ENCODE measurements around the gene SLC9A8. TPM values are rescaled to one million over a fixed set of nuclear protein-coding genes. Genes with fewer than 3 reads are reported as not detected.

The SLC9A8 gene
- total and polyA plus RNA-seq, 2 of the 8 experiments (the other 6 are each of a cell fraction or from before 2014, with no cell fraction given): 3.2 to 6.2 TPM

DNA sequence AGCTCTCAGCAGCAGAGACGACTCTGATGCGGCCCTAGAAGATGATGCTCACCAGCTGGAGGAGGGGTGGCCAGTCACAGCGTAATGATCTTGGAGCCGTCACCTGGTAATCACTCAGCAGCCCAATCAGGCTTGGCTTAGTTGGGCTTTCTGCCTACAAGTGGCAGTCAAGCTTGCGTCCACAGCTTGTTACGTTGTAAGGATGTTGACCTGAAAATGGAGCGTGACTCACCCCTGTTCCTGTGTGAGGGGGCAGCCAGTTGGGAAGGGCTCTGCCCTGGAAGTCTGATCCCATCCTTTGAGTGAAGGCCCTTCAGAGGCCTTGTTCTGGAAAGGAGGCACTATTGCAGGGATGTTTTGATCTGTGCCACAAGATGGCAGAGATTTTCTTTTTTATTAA, 52.9 kb downstream of the SLC9A8 start:
- Histone ChIP-seq H4K91ac (replicated peaks; ENCODE audit: insufficient read length, low read length) (no peak overlapping the region), H3K9ac (replicated peaks in 1 of 4; ENCODE audit: extremely low read depth in 1 of 4, low read depth in 3 of 4, low read length in 3 of 4) (no peak overlapping the region), H2BK15ac (ENCODE audit: low read length) (no peak overlapping the region), H3K36me3 (ENCODE audit: control insufficient read depth in 2 of 4, insufficient read depth in 4 of 4, low read length in 3 of 4) (no peaks in the 10 kb centered on the region), H3K27me3 (replicated peaks in 1 of 4; ENCODE audit: control insufficient read depth in 3 of 4, extremely low read depth in 1 of 4, insufficient read depth in 3 of 4, low read length in 3 of 4) (no peaks in the 10 kb centered on the region), H3K4me1 (replicated peaks in 1 of 4; ENCODE audit: control insufficient read depth in 3 of 4, insufficient read depth in 4 of 4, low read length in 3 of 4) (no peaks in the 10 kb centered on the region), H3K4me2 (ENCODE audit: insufficient read depth in 1 of 2, low read depth in 2 of 2, low read length in 2 of 2) (no peak overlapping the region), H3K27ac (ENCODE audit: low read depth, low read length) (no peak overlapping the region), H3K23ac (ENCODE audit: insufficient read length) (no peak overlapping the region), H3K18ac (ENCODE audit: extremely low read depth, low read length) (no peak overlapping the region), H2AK5ac (ENCODE audit: low read depth, low read length) (no peak overlapping the region), H3K79me1 (ENCODE audit: low read depth, low read length) (no peaks in the 10 kb centered on the region), H3K14ac (ENCODE audit: insufficient read length) (no peak overlapping the region), H2AFZ (ENCODE audit: low read length) (no peak overlapping the region), H2BK12ac (ENCODE audit: low read depth, low read length) (no peak overlapping the region), H4K8ac (ENCODE audit: extremely low read depth, insufficient read depth, low read length) (no peak overlapping the region), H4K20me1 (replicated peaks in 1 of 2; ENCODE audit: control insufficient read depth in 1 of 2, insufficient read depth in 2 of 2, low read length in 2 of 2) (peaks cover 0 to 3% of the 10 kb centered on the region in 2 experiments), H2BK20ac (ENCODE audit: low read length) (no peak overlapping the region), H3K9me3 (ENCODE audit: insufficient read depth in 2 of 2, low read depth in 1 of 2, low read length in 1 of 2) (no peaks in the 10 kb centered on the region), H3K4ac (replicated peaks; ENCODE audit: insufficient read length, low read depth, low read length) (no peak overlapping the region), H3K79me2 (ENCODE audit: control insufficient read depth in 1 of 2, insufficient read depth in 2 of 2, low read length in 2 of 2) (no peaks in the 10 kb centered on the region), H3K4me3 (ENCODE audit: extremely low read depth in 1 of 4, insufficient read depth in 2 of 4, low read depth in 3 of 4, low read length in 4 of 4) (no peak overlapping the region), H2BK120ac (replicated peaks; ENCODE audit: low read depth, low read length) (no peak overlapping the region), H2BK5ac (ENCODE audit: low read depth, low read length) (no peak overlapping the region), H3K56ac (replicated peaks; ENCODE audit: insufficient read length, low read depth, low read length) (no peak overlapping the region), H3K23me2 (ENCODE audit: low read depth, low read length) (no peaks in the 10 kb centered on the region), H4K5ac (ENCODE audit: insufficient read length, low read depth, low read length) (no peak overlapping the region)
- ChIA-PET POLR2A (ENCODE audit: partially characterized antibody) (no interaction called here), CTCF (ENCODE audit: partially characterized antibody) (interaction anchor here (0.9 to 1.5 kb wide), 4 partner anchors 21 to 257 kb away, joined by 3 to 4 read pairs (median 4); no protein-coding TSS in a partner anchor)
- DNase-seq (ENCODE audit: low read depth in 1 of 2, low spot score in 2 of 2) (no peak), FAIRE-seq (no peak)
- TF ChIP-seq SP4 (IDR thresholded peaks at IDR 0.05; ENCODE audit: low read length) (no peak), RBBP5 (IDR thresholded peaks at IDR 0.05; ENCODE audit: borderline replicate concordance, low read depth, low read length) (no peak), KDM4A (IDR thresholded peaks at IDR 0.05; ENCODE audit: low read depth, low read length, severe bottlenecking) (no peak), ZNF274 (IDR thresholded peaks at IDR 0.05; ENCODE audit: borderline replicate concordance, extremely low read depth, low read length) (no peak), TEAD4 (IDR thresholded peaks at IDR 0.05; ENCODE audit: low read depth, low read length) (no peak), CREB1 (IDR thresholded peaks at IDR 0.05) (no peak), SIN3A (conservative IDR thresholded peaks at IDR 0.05 in 1 of 2, IDR thresholded peaks at IDR 0.05 in 1 of 2; ENCODE audit: low read depth in 1 of 2, low read length in 2 of 2) (no peak), BACH1 (IDR thresholded peaks at IDR 0.05; ENCODE audit: low read length) (no peak), TCF12 (IDR thresholded peaks at IDR 0.05; ENCODE audit: low read depth, low read length) (no peak), FOSL1 (IDR thresholded peaks at IDR 0.05; ENCODE audit: insufficient read depth, low read depth, low read length) (no peak), ASH2L (IDR thresholded peaks at IDR 0.05; ENCODE audit: low read length) (no peak), CEBPB (IDR thresholded peaks at IDR 0.05; ENCODE audit: low read depth, low read length) (no peak), HDAC6 (IDR thresholded peaks at IDR 0.05; ENCODE audit: low read depth, low read length) (no peak), RFX5 (IDR thresholded peaks at IDR 0.05; ENCODE audit: borderline replicate concordance, low read depth, low read length) (no peak), CHD2 (IDR thresholded peaks at IDR 0.05; ENCODE audit: low read length) (no peak), NANOG (IDR thresholded peaks at IDR 0.05; ENCODE audit: insufficient read depth, low read depth, low read length, poor library complexity, severe bottlenecking) (no peak), JUND (IDR thresholded peaks at IDR 0.05; ENCODE audit: low read length) (no peak)
- 95% methylated on average over 7 of the region's 7 CpGs; no CpG with 5 or more reads in 1 of the 2 experiments for WGBS, 2 experiments (ENCODE audit: extremely low coverage in 1 of 2, insufficient coverage in 1 of 2, insufficient read length in 1 of 2, insufficient replicate concordance in 2 of 2, low coverage in 1 of 2, low lambda C conversion rate in 2 of 2, missing lambda C conversion rate in 1 of 2)

All from H1 (cell line).